ENCODE measurements around the gene ZNF554.

ZNF554 gene

DNA sequence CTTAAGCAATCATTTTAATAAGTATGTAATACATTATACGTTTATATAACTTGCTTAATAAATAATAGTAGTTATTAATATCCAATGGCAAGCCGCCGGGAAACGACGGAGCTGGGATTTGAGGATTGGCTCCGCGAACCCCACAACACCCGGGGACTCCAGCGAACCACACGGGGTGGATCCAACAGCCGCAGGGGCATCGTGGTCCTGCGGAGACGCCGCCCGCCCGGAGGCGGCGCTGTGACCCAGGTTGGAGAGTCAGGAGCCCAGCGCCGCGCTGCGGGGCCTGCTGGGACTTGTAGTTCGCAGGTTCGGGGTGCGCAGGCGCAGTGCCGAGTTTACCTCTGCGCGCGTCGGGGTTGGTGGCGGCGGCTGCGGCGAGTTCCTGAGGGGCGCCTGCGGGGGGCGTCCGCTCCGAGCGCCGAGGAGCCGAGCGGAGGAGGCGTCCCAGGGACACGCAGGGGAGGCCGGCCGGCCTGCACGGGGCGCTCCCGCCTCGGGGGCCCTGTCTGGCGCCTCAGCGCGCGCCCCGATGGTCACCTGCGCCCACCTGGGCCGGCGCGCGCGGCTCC lies at the start of gene ZNF554:
Gene ZNF554, plus strand, starts transcription at position 329 of the 572 bp plus-strand sequence. Its CDS starts 204 bp downstream, at position 533.
- peak within 1 kb of the TSS; percentile 71 for H3K27ac ChIP-seq
- TF ChIP-seq ZFX (IDR thresholded peaks at IDR 0.05): no peak; the same call in 1 of the 2 replicates
- TF ChIP-seq, protein P1, sequence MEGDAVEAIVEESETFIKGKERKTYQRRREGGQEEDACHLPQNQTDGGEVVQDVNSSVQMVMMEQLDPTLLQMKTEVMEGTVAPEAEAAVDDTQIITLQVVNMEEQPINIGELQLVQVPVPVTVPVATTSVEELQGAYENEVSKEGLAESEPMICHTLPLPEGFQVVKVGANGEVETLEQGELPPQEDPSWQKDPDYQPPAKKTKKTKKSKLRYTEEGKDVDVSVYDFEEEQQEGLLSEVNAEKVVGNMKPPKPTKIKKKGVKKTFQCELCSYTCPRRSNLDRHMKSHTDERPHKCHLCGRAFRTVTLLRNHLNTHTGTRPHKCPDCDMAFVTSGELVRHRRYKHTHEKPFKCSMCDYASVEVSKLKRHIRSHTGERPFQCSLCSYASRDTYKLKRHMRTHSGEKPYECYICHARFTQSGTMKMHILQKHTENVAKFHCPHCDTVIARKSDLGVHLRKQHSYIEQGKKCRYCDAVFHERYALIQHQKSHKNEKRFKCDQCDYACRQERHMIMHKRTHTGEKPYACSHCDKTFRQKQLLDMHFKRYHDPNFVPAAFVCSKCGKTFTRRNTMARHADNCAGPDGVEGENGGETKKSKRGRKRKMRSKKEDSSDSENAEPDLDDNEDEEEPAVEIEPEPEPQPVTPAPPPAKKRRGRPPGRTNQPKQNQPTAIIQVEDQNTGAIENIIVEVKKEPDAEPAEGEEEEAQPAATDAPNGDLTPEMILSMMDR (conservative IDR thresholded peaks at IDR 0.05): peak; percentile 99

DNA sequence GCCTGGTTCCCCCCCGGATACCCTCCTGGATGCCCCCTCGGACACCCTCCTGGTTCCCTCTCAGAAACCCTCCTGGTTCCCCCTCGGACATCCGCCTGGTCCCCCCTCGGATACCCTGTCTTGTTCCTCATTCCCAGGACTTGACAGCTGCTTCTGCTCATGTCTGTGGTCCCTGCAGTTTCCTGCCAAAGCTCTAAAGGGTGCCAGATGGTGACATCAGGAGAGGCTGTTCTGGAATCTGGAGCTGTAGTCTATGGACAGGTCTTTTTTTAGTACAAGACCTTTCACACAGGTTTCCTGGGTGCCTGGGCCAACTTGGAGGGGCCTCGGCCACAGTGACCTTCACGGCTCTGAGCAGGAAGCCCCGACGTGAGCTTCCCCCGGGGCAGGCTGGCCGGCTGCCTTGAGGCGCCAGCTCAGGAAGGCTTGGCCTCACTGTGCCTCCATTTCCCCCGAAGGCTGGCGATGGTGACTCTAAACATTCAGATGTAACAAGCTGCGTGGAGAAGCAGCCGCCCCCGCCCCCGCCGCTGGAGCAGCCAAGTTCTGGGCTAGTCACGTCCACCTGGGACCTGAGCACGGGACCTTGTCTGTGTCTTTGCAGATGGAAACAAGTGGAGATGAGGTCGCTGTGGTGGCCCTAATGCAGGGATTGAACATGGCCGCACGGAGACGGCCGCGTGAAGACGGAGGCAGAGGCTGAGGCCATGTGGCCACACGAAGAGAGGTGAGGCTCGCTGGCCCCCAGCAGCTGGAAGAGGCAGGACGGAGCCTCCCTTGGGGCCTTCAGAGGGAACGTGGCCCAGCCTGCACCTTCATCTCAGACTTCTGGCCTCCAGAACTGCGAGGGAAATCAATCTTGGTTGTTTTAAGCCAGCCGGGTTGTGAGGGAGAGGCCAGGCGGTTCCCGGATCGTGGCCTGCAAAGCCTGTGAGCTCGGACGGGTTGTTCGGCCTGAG lies 49.3 kb upstream of the ZNF554 start:
- TF ChIP-seq, protein P1 (conservative IDR thresholded peaks at IDR 0.05): no peak
- no peak for TF ChIP-seq ZFX (IDR thresholded peaks at IDR 0.05)
- no peak overlapping the region for H3K27ac ChIP-seq

DNA sequence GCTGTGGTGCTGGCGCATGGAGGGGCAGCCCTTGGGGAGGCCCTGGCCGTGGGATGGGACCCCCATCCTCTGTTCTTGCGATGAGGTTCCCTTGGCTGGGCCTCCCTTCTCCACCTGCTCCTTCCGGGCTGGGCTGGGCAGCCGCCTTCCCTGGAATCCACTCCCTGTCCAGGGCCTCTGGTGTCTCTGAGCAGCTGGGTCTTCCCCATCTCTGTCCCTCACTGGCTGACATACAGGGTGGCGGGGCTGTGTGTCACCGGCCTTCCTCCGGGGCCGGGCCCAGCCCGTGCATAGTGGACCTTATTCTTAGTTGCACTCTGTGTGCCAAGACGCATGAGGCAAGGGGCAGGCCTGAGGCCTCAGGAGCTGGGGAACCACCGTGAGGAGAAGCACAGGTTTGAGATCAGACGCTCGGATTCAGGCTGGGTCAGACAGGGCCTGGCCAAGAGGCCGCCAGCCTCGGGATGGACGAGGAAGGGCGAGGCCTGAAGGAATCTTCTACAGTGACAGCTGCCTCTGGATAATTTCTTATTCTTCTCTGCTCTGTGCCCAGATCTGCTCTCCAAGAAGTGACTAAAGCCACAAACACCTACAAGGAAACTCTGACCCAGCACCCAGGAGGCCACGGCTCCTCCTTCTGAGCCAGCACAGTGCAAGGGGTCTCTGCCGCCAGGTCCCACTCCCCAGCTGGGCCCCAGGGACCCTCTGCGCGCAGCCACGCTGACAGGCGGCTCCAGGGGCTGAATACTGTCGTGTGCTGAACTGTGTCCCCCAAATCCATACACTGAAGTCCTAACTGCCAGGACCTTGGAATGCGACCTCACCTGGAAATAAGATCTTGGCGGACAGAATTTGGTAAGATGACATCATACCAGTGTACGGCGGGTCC lies 47.6 kb upstream of the ZNF554 start:
- no peak overlapping the region for H3K27ac ChIP-seq

DNA sequence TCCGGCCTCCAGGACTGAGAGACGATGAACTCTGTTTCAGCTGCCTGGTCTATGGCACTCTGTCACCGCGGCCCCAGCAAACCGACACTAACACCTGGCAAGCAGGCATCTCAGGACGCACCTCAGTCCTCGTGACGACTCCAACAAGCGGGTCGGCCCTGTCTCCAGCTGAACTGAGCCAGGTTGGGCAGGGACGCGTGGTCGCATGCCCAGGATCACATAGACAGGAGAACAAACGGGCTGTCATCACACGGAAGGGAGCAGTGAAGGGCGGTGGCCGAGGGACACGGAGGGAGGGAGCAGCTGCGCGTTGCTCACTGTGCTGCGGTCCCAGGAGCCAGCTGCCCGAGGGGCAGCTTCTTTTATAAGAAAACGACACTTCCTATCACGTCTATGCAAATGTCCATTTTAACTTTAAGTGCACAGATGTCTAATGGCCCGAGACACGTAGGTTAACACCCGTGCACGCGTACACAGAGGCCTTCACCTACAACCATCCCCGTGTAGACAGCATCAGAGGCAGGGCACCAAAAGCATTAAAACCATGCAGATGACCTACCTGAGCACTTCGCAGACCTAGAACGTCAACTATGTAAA lies 45.5 kb upstream of the ZNF554 start:
- no peak overlapping the region for H3K27ac ChIP-seq
- TF ChIP-seq, protein P1 (conservative IDR thresholded peaks at IDR 0.05): no peak
- no peak for TF ChIP-seq ZFX (IDR thresholded peaks at IDR 0.05)

More for the DNA sequence above, 47.6 kb upstream of the ZNF554 start:
- TF ChIP-seq, protein P1 (conservative IDR thresholded peaks at IDR 0.05): no peak
- TF ChIP-seq ZFX (IDR thresholded peaks at IDR 0.05): no peak

- TF ChIP-seq ZFX (IDR thresholded peaks at IDR 0.05): no peak
- TF ChIP-seq, protein P1 (conservative IDR thresholded peaks at IDR 0.05): no peak
- H3K27ac ChIP-seq: no peak overlapping the region
Observed at GRCh38 chr19:2774953-2775555, 44.6 kb upstream of the ZNF554 start.

DNA sequence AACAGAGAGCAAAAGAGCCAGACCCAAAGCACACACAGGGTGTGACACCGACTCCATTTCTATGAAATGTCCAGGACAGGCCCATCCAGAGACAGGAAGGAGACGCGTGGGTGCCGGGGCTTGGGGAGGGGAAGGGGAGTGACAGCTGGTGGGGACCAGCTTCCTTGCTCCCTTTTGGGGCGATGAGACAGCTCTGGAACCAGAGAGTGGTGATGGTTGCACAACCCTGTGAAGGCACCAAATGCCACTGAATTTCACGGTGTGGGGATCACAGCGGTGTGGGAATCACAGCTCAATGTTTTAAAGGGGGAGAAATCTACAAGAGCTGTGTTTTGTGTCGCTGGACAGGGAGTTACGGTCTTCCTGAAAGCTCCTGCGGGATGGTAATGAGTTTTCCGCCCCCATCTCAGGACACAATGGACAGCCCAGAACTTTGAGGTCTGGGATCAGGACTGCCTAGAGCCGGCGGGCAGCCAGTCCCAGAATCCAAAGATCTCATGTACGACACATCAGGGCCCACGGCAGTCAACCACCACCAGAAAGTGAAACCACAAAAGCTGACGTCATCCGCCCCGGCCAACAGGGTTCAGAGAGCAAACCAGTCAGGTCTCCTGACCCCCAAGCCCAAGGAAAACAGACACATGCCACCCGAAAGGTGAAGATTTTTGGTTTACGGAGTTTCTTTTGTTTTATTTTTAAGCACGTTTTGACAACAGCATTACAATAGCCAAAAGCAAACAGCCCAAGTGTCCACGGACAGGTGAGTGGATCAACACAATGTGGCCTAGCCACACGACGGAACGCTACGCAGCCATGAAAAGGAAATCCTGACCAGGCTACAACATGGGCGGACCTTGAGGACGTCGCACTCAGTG lies 43.9 kb upstream of the ZNF554 start:
- no peak overlapping the region for H3K27ac ChIP-seq
- no peak for TF ChIP-seq ZFX (IDR thresholded peaks at IDR 0.05)
- TF ChIP-seq, protein P1 (conservative IDR thresholded peaks at IDR 0.05): no peak

Measured in C4-2B (cell line).